Ishikawa (cell line): ENCODE measurements around the gene IL5RA.

Experiments used
- CEBPB ChIP-seq: IDR thresholded peaks from 2 replicates; pipeline ENCODE4 v1.6.1; 2012
- YY1 ChIP-seq: IDR thresholded peaks from 2 replicates; pipeline ENCODE4 v1.6.1; 2012; ENCODE audit warnings: low read depth

DNA sequence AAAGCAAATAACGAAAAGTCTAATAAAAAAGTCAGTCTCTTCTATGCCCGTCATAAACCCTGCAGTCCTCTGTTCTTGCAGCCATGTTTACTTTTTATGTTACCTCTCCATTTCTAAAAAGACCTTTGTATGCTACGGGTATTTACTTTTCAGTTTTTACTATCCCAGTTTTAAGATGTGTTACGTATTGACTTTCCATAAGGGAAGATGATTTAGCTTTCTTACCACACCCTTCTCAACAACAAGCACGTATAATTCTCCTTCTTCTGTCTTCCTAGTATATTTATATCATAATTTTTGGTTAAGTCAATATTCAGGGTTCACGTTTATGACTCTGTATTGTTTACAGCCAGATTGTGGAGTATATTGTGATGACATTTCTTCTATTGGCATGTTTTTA lies 27.4 kb upstream of the IL5RA start:
- TF ChIP-seq CEBPB (no peak), YY1 (no peak)
